GM21786 (cell line): ENCODE data around the gene R3HDM1.
A peak's percentile ranks its signal among the peaks of the same experiment; 100 is the strongest.
"Not testable (repeated sequence)": the region's sequence is repeated elsewhere in the genome, so short reads cannot be mapped to it uniquely, and the experiment has no call there.

Source experiments
- ATAC-seq: cut with Tn5 transposase; IDR thresholded peaks from one replicate; pipeline ENCODE4 v1.9.1; 2021; ENCODE audit not compliant: unreplicated experiment

Gene R3HDM1

GRCh38 chr2:135531231-135532197, at the start of gene R3HDM1:
Gene R3HDM1, plus strand, starts transcription at chr2:135531484. Its CDS starts 73,362 bp downstream, at chr2:135604846.
- ATAC-seq: peak; percentile 79

- no peak for ATAC-seq
Measured at GRCh38 chr2:135485441-135485840, 45.8 kb upstream of the R3HDM1 start.

DNA sequence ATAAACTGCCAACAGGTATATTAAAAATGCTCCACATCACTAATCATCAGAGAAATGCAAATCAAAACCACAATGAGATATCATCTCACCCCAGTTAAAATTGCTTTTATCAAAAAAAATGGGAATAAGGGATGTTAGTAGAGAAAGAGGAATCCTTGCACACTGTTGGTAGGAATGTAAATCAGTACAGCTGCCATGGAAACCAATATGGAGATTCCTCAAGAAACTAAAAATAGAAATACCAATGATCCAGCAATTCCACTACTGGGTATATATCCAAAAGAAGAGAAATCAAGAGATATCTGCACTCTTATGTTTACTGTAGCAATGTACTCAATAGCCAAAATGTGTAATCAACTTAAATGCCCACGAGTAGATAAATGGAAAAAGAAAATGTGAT, 40.9 kb upstream of the R3HDM1 start:
- no peak for ATAC-seq

DNA sequence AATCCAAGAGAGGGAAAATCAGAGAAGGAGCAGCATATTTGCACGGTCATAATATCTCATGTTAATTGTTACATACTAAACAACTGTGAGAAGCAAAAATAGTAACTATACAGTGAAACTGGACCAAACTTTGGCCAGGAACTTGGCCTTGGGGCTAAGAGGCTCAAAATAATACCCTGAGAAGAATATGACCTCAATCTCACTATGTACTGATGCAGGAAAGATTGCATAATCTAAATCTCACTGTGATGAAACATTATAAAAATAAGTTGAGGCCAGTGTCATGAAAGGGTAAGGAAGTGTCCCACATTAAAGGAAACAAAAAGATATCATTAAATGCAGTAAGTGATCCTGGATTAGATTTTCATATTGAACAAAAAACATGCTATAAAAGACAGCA, 36.8 kb upstream of the R3HDM1 start:
- ATAC-seq: no peak

DNA sequence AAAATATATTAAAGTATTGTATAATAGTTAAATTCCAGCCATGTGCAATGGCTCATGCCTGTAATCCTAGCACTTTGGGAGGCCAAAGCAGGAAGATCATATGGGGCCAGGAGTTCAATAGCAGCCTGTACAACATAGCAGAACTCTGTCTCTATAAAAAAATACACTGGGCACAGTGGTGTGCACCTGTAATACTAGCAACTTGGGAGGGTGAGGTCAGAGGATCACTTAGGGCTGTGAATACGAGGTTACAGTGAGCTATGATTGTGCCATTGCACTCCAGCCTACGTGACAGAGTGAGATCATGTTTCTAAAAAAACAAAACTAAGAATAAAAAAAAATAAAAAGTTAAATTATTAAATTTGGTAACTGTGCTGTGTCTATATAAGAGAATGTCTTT, 36.4 kb upstream of the R3HDM1 start:
- ATAC-seq: no peak

- ATAC-seq: not testable (repeated sequence)
Measured at GRCh38 chr2:135498588-135498987, 32.7 kb upstream of the R3HDM1 start.

DNA sequence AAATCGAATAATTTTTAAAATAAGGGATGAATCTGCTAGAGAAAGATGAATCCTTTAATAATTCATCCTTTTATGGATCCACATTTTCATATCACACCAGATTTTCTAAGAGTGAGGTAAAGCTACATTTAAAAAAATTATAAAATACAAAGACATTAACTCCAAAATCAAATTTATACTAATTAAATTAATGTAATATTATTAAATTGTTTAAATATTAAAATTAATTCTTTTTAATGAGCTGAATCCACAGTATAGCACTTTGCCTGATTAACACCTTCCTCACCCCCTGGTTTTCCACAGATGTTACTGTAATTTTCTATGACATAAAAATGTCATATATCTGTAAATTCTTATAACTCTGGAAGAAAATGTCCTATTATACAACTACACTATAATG, 26.5 kb upstream of the R3HDM1 start:
- ATAC-seq: no peak

GRCh38 chr2:135510577-135510976, 20.7 kb upstream of the R3HDM1 start:
- ATAC-seq: no peak

DNA sequence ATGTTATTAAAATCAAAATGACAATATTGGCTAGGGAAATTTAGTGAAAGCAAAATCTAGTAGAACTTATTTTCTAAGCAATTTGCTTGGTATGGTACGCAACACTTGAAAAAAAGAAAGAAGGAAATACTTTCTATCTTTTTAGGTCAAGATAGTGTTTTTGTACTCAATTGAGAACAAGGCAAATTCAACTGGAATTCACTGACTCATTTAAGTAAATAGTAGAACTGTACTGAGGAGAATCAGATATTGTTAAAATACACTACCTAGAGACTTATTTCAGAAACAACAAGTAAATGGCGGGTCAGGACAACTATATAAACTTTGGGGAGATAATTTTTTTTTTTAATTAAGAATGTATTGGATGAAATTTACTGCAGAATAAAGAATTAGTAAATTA, 19.2 kb upstream of the R3HDM1 start:
- ATAC-seq: no peak

GRCh38 chr2:135525786-135526185, 5.5 kb upstream of the R3HDM1 start:
- no peak for ATAC-seq

- ATAC-seq: no peak
Measured at GRCh38 chr2:135528006-135528405, 3.3 kb upstream of the R3HDM1 start.

DNA sequence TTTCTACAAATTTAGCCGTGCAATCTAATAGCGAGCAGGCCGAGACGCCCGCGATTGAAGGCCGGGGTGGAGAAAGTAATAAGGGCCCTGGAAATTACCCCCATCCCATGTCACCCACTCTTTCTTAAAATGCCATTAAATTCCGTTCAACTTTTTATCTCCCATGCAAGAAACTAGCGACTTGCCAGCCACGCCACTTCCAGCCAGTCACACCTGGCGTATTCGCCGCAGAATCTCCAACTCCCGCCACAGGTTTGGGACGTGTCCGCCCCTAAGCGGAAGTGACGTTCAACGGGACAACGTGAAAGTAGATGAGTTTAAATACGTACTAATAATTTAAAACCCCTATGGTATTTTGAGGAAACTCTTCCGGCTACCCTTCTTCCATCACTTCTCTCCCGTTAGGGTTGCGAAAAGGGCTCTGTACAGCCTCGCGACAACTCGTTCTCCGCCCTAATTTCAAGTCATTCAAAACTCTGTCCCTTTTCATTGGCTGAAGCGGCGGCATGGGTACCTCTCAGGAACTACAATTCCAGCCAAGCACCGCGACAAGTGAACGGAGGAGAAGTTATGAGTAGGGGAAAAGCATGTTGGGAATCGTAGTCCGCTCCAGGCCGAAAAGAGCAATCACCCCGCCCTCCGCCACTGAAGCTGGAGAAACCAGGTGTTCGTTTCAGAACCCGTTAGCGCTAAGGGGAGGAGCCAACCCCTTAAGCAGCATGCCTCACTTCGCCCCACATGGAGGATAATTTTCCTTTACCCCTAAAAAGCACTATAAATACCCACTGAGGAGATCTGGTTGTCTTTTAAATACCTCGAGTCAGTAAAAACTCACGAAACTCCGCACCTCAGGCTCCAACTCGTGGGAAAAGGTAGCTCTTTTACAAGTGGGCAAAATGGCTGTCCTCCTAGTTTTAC, 712 bp upstream of the R3HDM1 start, which contains the start of gene ZRANB3:
Gene ZRANB3 (minus strand): TSS at position 906 of the 918 bp plus-strand sequence.
- ATAC-seq: peak; percentile 73

DNA sequence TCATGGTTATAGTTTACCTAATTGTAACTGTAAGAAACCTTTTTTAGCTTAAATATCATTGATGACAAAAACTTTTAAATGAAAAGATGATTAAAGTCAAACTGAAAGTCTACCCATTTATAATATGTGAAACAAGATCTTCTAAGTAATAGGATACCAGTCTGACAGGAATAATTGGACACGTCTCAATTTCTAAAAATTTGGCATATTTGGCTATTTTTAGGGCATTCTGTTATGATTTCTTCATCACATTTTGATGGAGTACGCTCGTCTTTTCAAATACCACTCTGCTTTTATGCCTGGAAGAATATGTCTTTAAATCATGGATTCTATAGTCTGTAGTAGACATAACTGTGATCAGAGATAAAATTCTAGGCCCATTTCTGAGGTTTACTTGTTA, 1.3 kb downstream of the R3HDM1 start:
- no peak for ATAC-seq

GRCh38 chr2:135533545-135533944, 2.3 kb downstream of the R3HDM1 start:
- not testable (repeated sequence) for ATAC-seq

GRCh38 chr2:135546436-135546835, 15.2 kb downstream of the R3HDM1 start:
- ATAC-seq: no peak

- no peak for ATAC-seq
Measured at GRCh38 chr2:135547311-135547710, 16.0 kb downstream of the R3HDM1 start.

GRCh38 chr2:135551356-135551755, 20.1 kb downstream of the R3HDM1 start:
- ATAC-seq: no peak

- no peak for ATAC-seq
Measured at GRCh38 chr2:135552887-135553286, 21.6 kb downstream of the R3HDM1 start.

DNA sequence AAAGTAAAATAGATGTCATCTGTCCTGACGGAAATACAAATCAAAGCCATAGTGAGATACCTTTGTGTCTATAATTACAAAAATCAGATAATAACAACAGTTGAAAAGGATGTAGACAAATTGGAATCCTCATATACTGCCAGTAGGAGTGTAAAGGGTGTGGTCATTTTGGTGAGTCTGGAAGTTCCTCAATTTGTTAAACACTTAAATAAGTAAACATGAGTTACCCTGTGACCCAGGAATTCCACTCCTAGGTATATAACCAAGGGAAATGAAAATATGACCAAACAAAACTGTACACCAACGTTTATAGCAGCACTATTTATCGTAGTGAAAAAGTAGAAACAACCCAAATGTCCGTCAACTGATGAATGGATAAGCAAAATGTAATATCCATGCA, 24.0 kb downstream of the R3HDM1 start:
- ATAC-seq: no peak

DNA sequence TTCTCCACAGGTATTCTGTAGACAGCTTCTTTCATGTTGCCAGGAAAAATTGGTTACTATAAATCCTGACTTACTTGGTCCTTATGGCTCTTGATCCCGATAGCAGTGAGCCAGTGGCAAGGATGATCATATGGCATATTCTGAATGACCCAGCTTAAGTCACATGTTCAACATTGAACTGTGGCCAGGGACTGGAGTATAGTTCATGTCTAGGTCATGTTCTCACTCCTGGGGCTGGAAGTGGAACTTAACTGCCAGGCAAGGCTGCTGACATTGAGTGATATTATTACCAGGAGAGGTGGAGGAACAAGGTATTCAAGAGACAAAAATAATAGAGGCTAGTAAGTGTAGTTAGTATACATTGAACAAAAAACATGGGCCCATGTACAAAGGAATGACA, 26.2 kb downstream of the R3HDM1 start:
- ATAC-seq: no peak

GRCh38 chr2:135561925-135562324, 30.6 kb downstream of the R3HDM1 start:
- no peak for ATAC-seq

DNA sequence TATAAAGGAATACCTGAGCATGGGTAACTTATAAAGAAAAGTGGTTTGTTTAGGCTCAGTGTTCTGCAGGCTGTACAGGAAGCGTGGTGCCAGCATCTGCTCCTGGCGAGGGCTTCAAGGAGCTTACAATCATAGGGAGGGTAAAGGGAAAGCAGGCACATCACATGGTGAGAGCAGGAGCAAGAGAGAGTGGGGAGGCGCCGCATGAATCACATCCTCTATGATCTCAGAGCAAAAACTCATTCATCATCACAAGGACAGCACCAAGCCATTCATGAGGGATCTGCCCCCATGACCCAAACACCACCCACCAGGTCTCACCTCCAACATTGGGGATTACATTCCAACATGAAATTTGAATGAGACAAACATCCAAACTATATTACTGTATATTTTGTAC, 32.5 kb downstream of the R3HDM1 start:
- no peak for ATAC-seq
